Measurements from ENCODE around the gene TRAPPC13.

DNA sequence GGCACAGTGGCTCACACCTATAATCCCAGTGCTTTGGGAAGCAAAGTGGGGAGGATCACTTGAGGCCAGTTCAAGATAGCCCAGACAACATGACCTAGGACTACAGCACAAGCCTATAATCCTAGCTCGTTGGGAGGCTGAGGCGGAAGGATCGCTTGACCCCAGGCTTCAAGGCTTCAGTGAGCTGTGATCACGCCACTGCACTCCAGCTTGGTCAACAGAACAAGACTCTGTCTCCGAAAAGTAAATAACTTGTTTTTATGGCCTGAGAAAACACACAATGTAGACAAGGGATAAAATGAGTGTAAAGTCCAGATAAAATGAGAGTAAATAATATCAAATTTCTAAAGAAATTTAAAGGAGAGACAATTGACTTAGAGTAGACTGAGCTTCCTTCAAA, 26.3 kb downstream of the TRAPPC13 start:
- TF ChIP-seq, protein P1, sequence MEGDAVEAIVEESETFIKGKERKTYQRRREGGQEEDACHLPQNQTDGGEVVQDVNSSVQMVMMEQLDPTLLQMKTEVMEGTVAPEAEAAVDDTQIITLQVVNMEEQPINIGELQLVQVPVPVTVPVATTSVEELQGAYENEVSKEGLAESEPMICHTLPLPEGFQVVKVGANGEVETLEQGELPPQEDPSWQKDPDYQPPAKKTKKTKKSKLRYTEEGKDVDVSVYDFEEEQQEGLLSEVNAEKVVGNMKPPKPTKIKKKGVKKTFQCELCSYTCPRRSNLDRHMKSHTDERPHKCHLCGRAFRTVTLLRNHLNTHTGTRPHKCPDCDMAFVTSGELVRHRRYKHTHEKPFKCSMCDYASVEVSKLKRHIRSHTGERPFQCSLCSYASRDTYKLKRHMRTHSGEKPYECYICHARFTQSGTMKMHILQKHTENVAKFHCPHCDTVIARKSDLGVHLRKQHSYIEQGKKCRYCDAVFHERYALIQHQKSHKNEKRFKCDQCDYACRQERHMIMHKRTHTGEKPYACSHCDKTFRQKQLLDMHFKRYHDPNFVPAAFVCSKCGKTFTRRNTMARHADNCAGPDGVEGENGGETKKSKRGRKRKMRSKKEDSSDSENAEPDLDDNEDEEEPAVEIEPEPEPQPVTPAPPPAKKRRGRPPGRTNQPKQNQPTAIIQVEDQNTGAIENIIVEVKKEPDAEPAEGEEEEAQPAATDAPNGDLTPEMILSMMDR (conservative IDR thresholded peaks at IDR 0.05; ENCODE audit: low read depth, low read length), result no peak
- TF ChIP-seq RAD21 (IDR thresholded peaks at IDR 0.05; ENCODE audit: low read length), result no peak
- TF ChIP-seq, protein P2, sequence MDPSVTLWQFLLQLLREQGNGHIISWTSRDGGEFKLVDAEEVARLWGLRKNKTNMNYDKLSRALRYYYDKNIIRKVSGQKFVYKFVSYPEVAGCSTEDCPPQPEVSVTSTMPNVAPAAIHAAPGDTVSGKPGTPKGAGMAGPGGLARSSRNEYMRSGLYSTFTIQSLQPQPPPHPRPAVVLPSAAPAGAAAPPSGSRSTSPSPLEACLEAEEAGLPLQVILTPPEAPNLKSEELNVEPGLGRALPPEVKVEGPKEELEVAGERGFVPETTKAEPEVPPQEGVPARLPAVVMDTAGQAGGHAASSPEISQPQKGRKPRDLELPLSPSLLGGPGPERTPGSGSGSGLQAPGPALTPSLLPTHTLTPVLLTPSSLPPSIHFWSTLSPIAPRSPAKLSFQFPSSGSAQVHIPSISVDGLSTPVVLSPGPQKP (IDR thresholded peaks at IDR 0.05; ENCODE audit: borderline replicate concordance, low read depth, low read length), result no peak
- no peak for TF ChIP-seq RFX5 (IDR thresholded peaks at IDR 0.05; ENCODE audit: low read depth, low read length)
- TF ChIP-seq SMC3 (IDR thresholded peaks at IDR 0.05; ENCODE audit: low read depth, low read length), result no peak
- no peak for TF ChIP-seq USF2 (IDR thresholded peaks at IDR 0.05; ENCODE audit: low read depth, low read length)
- TF ChIP-seq MXI1 (IDR thresholded peaks at IDR 0.05; ENCODE audit: borderline replicate concordance, low read depth, low read length), result no peak
- TF ChIP-seq CEBPB (IDR thresholded peaks at IDR 0.05; ENCODE audit: low read depth, low read length), result no peak
- no peak for TF ChIP-seq FOS (IDR thresholded peaks at IDR 0.05; ENCODE audit: low read depth, low read length)
